GM18526 (cell line): ENCODE results near the gene KCNMA1.

Experiments used
- POLR2A ChIP-seq: IDR thresholded peaks from 3 replicates; pipeline ENCODE4 v1.6.1; 2011; ENCODE audit not compliant: insufficient read length; ENCODE audit errors: extremely low read depth

KCNMA1 gene

DNA sequence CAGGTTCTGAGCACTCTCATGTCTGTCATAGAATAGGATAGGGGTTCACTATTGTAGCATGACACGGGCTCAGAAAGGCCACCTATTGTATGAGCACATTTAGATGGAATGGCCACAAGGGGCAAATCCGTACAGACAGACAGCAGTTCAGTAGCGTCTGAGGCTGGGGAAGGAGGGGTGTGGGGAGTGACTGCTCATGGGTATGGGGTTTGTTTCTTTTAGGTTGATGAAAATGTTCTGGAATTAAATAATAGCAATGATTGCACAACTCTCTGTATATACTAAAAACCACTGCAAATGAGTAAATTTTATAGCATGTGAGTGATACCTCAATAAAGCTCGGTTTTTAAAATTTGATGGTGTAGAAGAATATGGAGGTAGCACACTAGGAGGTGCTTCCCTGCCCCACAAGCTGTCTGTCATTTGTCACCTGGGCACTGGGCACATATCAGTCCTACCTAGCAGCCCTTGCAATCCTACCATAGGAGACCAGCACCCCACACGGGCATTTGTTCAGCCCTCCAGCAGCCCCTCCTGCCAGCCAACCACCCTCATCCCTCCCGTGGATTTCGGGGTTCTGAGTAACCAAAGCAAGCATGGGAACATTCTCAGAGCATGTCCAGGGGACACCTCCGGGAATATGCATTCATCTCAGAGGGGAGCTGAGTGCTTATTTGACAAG, 35.2 kb downstream of the KCNMA1 start:
- TF ChIP-seq POLR2A, result no peak

DNA sequence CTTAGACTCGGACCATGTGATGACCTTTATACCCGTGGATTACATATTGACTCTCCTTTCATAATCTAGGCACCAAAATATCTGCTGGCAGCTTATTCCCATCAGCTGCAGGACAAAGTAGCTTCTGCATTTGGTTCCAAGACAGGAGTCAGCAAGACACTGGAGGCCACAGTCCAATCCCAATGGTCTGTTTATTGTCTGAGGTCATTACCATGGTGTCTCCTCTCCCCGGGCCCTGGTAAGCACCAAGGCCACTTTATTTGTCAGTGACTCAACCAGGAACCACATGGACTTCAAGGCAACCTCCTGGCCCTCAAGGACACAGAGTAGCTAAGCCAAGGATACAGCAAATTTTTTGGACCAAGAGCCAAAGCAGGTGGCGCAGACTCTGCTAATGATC, 36.1 kb downstream of the KCNMA1 start:
- TF ChIP-seq POLR2A, result no peak

DNA sequence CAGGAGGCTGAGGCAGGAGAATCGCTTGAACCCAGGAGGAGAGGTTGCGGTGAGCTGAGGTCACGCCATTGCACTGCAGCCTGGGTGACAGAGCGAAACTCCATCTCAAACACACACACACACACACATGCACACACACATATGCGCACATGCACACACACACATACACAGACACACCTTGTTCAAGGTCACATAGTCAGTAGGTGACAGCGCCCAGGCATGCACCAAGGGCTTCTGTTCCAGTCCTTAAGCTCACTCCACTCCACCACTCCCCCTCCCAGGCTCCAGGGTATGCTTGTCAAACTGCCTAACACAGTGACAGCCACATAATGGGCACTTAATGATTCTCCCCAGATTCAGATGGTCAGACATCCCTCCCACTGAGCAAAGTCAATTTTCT, 37.0 kb downstream of the KCNMA1 start:
- no peak for TF ChIP-seq POLR2A

DNA sequence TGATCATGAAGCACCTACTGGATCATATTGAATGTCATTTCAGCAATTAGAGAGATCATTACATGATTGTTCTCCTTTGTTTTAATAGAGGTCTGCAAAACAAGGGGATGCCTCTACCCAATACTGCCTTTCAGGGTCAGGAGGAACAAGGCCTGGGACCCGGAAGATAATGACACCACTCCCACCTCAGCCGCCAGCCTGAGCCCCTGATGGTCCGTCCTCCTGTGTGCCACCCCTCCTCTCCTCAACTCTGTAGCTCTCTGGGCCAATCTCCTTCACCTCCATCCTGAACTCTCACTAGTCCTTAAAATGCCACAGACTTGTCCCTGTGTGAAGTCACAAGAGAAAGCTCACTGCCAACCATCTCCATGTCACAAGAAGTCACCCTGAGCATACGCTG, 38.0 kb downstream of the KCNMA1 start:
- TF ChIP-seq POLR2A, result no peak

DNA sequence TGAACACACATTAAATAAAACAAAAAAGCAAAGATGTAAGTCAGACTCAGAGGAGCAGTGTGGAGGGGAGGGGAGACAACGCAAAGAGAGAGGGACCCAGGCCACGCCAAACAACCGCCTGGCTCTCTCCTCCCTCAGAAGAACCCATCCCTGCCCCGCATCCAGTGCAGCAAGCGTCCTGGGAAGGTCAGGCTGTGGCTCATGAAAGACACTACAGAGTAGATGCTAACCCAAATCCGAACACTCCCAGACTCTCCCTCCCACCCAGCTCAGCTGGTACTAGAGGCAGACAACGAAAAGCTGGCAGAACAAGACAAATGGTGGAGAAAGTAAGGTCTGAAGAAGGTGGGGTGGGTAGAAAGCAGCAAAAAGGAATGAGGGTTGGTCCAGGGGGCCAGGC, 39.0 kb downstream of the KCNMA1 start:
- no peak for TF ChIP-seq POLR2A

DNA sequence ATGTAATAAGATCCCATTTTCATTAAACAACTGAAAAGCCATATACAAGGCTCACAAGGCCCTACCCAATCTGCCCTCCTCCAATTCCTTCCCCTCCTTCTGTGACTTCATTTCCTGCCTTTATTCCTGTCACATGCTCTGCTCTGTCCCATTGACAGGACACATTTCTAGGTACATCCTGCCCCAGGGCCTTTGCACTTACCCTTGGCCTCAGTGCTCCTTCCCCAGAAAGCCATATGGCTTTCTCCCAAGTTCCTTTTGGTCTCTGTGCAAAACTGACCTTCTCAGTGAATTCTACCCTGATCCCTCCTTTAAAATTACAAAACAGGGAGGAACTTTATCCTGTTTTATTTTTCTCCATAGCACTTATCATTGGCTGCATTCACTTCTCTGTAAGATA, 40.0 kb downstream of the KCNMA1 start:
- TF ChIP-seq POLR2A, result no peak

DNA sequence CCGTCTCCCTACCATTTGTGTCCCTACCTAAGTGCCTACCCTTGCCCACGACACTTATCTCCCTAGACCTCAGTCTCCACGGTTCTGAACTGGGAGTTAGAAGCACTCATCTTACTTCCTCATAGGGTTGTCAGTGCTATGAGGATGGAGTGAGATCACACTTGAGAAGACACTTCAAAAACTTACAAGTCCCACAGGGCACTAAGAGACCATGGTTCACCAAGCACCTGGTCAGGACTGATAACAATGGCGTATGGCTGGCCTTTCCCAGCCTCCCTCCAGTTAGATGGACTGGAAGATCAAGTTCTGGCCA, 43.2 kb downstream of the KCNMA1 start:
- TF ChIP-seq POLR2A, result no peak

GRCh38 chr10:77593771-77594470, 43.7 kb downstream of the KCNMA1 start:
- TF ChIP-seq POLR2A, result no peak

- TF ChIP-seq POLR2A, result no peak
Measured at GRCh38 chr10:77592946-77593636, 44.5 kb downstream of the KCNMA1 start.

DNA sequence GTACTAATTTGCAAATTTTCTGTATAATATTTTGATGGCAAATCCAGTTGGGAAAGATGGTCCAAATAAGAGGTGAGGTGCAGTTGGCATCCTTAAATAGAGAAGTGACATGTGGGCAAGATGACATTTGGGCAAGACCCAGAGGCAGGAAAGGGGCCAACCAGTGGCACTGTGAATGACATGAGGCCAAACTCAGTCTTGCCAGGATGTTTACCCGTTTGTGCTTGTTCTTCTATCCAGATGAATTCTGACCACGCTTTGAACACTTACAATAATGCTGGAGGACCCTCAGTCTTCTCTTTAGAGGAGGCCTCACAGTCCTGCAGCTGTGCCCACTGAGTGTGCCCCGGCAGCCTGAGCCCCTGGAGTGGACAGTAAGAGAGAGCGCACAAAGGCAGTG, 45.1 kb downstream of the KCNMA1 start:
- TF ChIP-seq POLR2A, result no peak

- TF ChIP-seq POLR2A, result no peak
Measured at GRCh38 chr10:77591238-77591880, 46.2 kb downstream of the KCNMA1 start.

DNA sequence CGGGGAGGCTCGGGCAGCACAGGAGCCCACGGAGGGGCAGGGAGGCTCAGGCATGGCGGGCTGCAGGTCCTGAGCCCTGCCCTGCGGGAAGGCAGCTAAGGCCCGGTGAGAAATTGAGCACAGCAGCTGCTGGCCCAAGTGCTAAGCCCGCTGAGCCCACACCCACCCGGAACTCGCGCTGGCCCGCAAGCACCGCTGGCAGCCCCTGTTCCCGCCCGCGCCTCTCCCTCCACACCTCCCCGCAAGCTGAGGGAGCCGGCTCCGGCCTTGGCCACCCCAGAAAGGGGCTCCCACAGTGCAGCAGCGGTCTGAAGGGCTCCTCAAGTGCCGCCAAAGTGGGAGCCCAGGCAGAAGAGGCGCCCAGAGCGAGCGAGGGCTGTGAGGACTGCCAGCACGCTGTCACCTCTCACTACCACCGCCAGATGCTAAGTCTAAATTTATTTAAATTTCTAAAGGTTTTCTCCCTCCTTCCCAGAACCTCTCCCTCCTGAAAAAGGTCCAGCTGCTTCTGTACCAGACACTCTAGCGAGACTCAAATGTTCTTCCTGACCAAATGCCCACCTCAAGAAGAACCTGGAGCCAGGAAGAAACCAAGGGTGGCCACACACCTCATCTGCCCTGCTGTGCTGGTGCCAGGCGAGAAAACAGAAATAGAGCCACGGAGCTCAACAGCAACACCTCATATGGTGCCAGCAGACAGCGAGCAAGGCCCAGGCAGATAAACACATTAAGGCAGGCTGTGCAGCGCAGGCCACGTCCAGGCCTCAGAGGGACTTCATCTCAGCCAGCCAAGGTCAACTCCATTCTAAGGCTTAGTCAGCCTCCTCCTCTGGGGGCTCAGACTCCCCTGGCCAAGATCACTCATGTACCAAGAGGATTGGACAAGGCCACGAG, 47.0 kb downstream of the KCNMA1 start:
- no peak for TF ChIP-seq POLR2A

DNA sequence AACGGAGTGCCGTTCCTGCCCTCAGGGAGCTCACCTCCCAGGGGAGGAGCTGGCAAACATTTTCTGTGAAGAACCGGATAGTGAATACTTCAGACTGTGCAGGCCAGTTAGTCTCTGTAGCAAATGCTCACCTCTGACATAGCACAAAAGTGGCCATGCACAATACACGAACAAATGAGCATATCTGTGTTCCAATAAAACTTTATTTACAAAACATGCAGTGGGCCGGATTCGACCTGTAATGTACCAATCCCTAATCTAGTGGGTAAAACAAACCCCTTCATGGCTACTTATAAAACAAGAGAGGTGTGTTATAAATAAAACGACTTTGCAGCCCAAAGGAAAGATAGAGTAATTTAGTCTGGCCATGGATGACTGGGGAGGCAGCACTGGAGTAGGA, 48.7 kb downstream of the KCNMA1 start:
- TF ChIP-seq POLR2A, result no peak

GRCh38 chr10:77587416-77587790, 50.2 kb downstream of the KCNMA1 start:
- no peak for TF ChIP-seq POLR2A
